Activated naive CD4-positive, alpha-beta T cell treated with anti-CD3 and anti-CD28 coated beads, Interleukin-2, amount 50 U/mL, for 24 hours (primary cell): ENCODE data around the gene ADCY6.

Experiments used
- H3K27ac Mint-ChIP-seq: one replicate; pipeline ENCODE4 v1.8.0; 2021; ENCODE audit warnings: mild to moderate bottlenecking, mixed read lengths
- H3K27me3 Mint-ChIP-seq: one replicate; pipeline ENCODE4 v1.8.0; 2021; ENCODE audit warnings: mixed read lengths
- H3K36me3 Mint-ChIP-seq: one replicate; pipeline ENCODE4 v1.8.0; 2021; ENCODE audit warnings: mixed read lengths
- H3K4me1 Mint-ChIP-seq: one replicate; pipeline ENCODE4 v1.8.0; 2021; ENCODE audit warnings: mixed read lengths
- H3K4me3 Mint-ChIP-seq: one replicate; pipeline ENCODE4 v1.8.0; 2021; ENCODE audit warnings: mild to moderate bottlenecking, mixed read lengths
- H3K9me3 Mint-ChIP-seq: one replicate; pipeline ENCODE4 v1.8.0; 2021; ENCODE audit warnings: mixed read lengths

ADCY6 gene

DNA sequence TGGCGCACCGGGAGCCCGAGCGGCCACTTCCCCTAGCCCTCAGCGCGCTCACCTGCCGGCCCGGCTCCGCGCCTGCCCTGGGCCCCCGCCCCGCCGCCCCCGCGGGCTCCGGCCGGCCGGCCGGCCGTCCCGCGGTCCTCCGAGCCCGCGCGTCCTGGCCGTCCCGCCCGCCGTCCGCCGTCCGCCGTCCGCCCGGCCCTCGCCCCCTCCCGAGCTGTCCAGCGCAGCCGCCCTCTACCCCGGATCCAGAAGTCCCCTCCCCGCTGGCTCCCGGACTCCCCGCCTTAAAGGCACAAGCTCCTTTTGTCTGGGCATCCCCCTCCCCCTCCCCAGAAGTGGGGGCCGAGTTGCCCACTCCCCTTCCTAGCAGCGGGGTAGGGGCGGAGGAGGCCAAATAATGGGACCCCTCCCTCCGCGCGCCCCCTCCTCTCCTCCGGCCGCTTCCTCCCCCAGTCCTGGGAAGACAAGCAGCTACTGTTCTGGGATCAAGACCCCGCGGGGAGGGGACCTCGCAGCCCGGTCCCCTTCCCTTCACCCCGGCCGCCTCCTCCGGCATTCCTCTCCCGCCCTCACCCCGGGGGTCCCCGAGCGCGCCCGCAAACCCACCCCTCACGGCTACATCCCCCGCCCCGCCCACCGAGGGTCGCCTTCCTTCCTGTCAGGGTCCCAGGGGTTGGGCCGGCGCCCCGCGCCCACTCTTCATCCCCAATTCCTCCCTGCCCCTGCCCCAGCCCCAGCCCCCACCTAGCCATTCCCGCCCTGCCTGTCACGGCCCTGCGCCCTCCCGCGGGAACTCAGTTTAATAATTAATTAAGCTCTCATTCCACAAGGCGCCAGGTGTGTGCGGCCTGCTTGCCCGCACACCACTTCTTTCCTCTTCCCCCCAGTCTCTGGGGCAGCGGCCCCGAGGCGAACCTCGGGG is at the start of gene ADCY6:
ADCY6 (minus strand) TSS at position 236 of the 922 bp plus-strand sequence. CDS start 5,655 bp downstream, outside the sequence.
- Mint-ChIP-seq H3K27me3 (peaks cover 39% of the 10 kb centered on the region), H3K4me3 (peak within 1 kb of the TSS; percentile 68)

DNA sequence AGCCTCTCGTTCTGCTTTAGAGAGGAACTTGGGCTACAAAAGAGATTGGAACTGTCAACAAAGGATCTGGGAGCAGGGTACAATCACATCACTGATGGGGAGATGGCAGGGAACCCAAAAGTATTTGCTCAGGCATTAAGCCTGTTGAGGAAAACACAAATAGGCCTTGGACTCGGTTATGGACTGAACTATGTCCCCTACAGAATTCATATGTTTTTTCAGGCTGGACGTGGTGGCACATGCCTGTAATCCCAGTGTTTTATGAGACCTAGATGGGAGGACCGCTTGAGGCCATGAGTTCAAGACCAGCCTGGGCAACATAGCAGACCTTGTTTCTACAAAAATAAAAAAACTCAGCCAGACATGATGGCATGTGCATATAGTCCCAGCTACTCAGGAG is 49.2 kb upstream of the ADCY6 start:
- Mint-ChIP-seq H3K9me3 (no peaks in the 10 kb centered on the region), H3K36me3 (peaks cover 17% of the 10 kb centered on the region), H3K4me3 (no peak overlapping the region), H3K4me1 (no peaks in the 10 kb centered on the region), H3K27ac (no peak overlapping the region), H3K27me3 (no peaks in the 10 kb centered on the region)

More for the DNA sequence above, at the start of gene ADCY6:
- peaks cover 8% of the 10 kb centered on the region for H3K4me1 Mint-ChIP-seq
- H3K36me3 Mint-ChIP-seq = no peaks in the 10 kb centered on the region
- no peak within 1 kb of the TSS for H3K27ac Mint-ChIP-seq
- no peaks in the 10 kb centered on the region for H3K9me3 Mint-ChIP-seq

DNA sequence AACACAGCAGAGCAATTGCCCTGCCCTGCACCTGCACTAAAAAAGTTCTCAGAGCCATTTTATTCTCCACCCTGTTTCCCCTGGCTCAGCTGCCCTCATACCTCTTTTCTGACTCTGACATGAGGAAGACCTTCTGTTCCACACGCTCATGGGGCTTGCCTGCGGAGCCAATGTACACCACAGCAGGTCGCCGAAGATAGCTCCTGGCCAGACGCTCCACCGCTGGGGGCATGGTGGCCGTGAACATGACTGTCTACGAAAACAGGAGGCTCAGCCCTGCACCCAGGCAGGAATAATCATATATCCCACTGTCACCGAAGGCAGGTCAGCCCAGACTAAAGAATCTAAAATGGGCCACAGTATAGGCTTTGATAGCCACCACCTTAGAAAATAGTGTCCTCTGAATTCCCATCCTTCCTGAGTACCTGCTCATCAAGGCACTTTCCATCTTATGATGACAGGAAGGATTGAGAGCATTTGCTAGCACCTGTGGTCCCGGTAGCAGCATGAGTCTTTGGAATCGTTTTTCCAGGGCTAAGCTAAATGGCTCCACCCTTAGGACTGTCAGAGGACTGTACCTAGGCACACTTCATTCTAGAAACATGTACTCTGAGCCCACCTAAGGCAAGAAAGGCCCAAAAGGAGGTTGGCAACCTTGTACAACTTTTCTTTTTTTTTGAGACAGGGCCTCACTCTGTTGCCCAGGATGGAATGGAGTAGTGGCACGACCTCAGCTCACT is 43.6 kb upstream of the ADCY6 start:
- Mint-ChIP-seq H3K27me3 (no peaks in the 10 kb centered on the region), H3K36me3 (peaks cover 14% of the 10 kb centered on the region), H3K27ac (no peak overlapping the region), H3K9me3 (no peaks in the 10 kb centered on the region), H3K4me1 (no peaks in the 10 kb centered on the region), H3K4me3 (no peak overlapping the region)

DNA sequence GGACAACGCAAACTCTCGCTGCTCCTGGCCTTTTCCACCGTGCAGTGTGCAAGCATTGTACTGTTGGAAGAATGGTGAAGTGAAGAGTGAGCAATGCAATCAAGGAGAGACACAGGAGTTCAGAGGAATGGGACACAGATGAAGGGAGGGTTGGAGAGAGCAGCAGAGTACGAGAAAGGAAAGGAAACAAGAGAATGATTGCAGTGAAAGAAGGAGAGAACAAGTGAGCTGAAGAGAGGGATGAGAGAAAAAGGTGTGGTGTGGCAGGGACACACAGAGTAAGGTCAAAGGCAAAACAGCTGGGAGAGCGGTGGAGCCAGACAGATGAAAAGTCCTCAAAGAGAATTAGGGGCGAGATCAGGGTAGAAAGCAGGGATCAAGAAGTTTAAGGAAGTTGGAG is 42.4 kb upstream of the ADCY6 start:
- Mint-ChIP-seq H3K27ac (no peak overlapping the region), H3K36me3 (peaks cover 10% of the 10 kb centered on the region), H3K9me3 (no peaks in the 10 kb centered on the region)

DNA sequence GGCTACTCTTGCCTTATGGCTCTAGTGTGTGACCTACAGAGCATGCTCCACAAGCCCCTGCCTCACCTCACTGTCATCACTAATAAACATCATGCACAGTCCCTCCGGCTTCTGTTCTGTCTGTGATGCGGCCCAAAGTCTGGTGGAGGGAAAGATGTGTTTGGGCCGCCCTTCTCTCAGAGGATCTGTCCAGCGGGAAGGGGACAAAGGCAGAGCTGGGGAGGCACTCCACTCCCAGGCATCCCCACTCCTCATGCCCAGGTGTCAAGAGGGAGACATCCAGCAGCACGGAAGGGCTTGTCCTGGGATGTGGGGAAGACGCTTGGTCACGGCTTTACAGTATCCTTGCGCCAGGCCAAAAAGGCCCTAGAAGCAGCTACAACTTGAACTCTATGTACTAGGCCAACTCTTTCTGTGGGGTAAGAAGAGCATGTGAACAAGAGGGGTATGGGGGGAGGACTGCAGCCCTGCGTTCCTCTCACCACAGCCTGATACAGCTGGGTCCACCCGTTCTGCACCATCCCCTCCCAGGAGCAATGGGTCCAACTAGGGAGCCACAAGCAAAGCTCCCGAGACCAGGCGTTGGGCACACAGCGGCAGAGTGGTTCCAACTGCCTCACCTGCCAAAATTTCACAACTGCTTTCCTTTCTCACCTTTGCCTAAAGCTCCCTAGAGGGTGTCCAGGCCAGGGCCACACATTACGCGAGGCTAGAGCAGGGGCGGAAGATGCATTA is 40.1 kb upstream of the ADCY6 start:
- Mint-ChIP-seq H3K27me3 (no peaks in the 10 kb centered on the region), H3K9me3 (no peaks in the 10 kb centered on the region), H3K27ac (no peak overlapping the region), H3K4me1 (no peaks in the 10 kb centered on the region), H3K36me3 (peaks cover 9% of the 10 kb centered on the region), H3K4me3 (no peak overlapping the region)

More for the DNA sequence above, 42.4 kb upstream of the ADCY6 start:
- Mint-ChIP-seq H3K27me3 (no peaks in the 10 kb centered on the region), H3K4me3 (no peak overlapping the region), H3K4me1 (no peaks in the 10 kb centered on the region)

DNA sequence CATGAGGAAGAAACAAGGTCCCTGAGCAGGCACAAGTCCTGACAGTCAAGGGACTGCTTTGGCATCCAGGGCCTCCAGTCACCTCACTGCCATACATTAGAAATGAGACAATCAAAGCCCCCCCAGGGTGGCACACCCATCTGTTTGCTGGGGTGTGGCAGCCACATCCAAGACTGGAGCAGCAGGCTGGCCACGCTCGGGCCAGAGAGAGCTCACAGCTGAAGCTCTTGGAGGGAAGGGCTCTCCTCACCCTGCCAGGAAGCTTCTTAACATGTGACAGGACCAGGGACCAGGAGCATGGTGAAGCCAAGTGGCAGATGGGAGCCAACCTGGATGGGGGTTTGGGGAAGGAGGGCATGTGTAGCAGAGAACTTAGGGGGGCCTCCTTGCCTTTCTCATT is 39.4 kb upstream of the ADCY6 start:
- Mint-ChIP-seq H3K9me3 (no peaks in the 10 kb centered on the region), H3K4me3 (no peak overlapping the region), H3K27ac (no peak overlapping the region), H3K36me3 (peaks cover 6% of the 10 kb centered on the region), H3K4me1 (no peaks in the 10 kb centered on the region), H3K27me3 (no peaks in the 10 kb centered on the region)

DNA sequence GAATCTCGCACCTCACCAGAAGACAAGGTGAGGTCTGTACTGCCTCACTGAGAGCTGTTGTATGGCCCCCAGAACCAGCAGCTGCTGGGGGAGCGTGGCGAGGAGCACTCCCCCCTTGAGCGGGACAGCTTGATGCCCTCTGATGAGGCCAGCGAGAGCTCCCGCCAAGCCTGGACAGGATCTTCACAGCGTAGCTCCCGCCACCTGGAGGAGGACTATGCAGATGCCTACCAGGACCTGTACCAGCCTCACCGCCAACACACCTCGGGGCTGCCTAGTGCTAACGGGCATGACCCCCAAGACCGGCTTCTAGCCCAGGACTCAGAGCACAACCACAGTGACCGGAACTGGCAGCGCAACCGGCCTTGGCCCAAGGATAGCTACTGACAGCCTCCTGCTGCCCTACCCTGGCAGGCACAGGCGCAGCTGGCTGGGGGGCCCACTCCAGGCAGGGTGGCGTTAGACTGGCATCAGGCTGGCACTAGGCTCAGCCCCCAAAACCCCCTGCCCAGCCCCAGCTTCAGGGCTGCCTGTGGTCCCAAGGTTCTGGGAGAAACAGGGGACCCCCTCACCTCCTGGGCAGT is 38.7 kb upstream of the ADCY6 start:
- no peaks in the 10 kb centered on the region for H3K4me1 Mint-ChIP-seq
- H3K9me3 Mint-ChIP-seq = no peaks in the 10 kb centered on the region
- H3K27me3 Mint-ChIP-seq = no peaks in the 10 kb centered on the region
- H3K36me3 Mint-ChIP-seq = peaks cover 3% of the 10 kb centered on the region
- no peak overlapping the region for H3K4me3 Mint-ChIP-seq
- H3K27ac Mint-ChIP-seq = no peak overlapping the region

DNA sequence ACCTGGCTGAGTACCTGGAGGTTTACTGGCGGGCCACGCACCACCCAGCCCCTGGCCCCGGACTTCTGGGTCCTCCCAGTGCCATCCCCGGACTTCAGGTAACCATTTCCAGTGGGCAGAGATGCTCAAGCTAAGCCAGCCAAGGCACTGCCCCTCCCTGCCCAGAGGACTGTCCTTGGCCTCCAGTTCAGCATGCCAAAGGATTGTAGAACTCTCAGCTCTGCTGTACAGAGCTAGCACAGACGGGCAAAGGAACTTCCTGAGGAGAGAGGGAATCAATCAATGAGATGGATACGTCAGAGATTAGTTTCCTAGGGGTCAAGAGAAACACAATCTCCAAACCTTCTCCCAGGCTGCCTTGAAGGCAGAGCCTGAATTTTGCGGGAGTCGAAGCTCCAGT is 38.1 kb upstream of the ADCY6 start:
- no peaks in the 10 kb centered on the region for H3K4me1 Mint-ChIP-seq

DNA sequence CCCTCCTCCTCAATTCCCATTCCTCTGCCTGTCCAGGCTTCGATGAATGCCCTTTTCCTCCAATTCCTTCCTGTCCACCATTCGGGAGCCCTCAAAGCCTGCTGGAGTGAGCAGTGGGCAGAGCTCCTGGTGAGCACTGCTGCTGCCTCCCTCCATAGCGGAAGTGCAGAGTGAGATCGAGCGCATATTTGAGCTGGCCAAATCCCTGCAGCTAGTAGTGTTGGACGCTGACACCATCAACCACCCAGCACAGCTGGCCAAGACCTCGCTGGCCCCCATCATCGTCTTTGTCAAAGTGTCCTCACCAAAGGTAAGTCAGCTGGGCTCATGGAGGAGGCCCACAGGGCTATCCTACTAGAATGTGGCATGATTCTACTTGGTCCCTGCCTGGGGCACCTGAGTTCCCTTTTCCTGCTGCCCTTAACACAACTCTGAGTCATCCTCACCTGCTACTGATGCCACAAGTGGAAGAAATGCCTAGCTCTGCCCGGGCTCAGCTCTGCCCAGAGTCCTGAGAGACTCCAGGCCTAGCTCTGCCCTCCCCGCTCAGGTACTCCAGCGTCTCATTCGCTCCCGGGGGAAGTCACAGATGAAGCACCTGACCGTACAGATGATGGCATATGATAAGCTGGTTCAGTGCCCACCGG is 37.4 kb upstream of the ADCY6 start:
- no peak overlapping the region for H3K4me3 Mint-ChIP-seq
- no peaks in the 10 kb centered on the region for H3K36me3 Mint-ChIP-seq
- no peaks in the 10 kb centered on the region for H3K27me3 Mint-ChIP-seq
- H3K27ac Mint-ChIP-seq = peak overlapping the region; percentile 25
- H3K4me1 Mint-ChIP-seq = no peaks in the 10 kb centered on the region
- H3K9me3 Mint-ChIP-seq = no peaks in the 10 kb centered on the region

More for the DNA sequence above, 38.1 kb upstream of the ADCY6 start:
- Mint-ChIP-seq H3K4me3 (no peak overlapping the region), H3K27ac (no peak overlapping the region), H3K27me3 (no peaks in the 10 kb centered on the region), H3K36me3 (no peaks in the 10 kb centered on the region), H3K9me3 (no peaks in the 10 kb centered on the region)

DNA sequence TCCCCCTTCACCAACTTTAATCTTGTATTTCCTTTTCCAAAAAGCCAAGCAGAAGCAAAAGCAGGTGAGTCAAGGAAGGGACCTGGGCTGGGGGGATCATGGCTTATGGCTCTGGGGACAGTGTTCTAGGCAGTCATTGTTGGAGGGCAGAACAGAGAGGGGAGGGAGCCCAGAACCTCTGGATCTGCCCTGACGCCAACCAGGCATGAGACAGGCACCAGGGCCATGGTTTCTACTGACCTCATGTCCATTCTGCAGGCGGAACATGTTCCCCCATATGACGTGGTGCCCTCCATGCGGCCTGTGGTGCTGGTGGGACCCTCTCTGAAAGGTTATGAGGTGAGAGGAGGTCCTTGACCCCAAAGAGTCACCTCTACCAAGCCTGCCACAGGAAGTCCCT is 36.0 kb upstream of the ADCY6 start:
- no peaks in the 10 kb centered on the region for H3K4me1 Mint-ChIP-seq
- H3K27ac Mint-ChIP-seq = no peak overlapping the region
- H3K9me3 Mint-ChIP-seq = no peaks in the 10 kb centered on the region
- no peaks in the 10 kb centered on the region for H3K36me3 Mint-ChIP-seq
- H3K4me3 Mint-ChIP-seq = no peak overlapping the region
- no peaks in the 10 kb centered on the region for H3K27me3 Mint-ChIP-seq

DNA sequence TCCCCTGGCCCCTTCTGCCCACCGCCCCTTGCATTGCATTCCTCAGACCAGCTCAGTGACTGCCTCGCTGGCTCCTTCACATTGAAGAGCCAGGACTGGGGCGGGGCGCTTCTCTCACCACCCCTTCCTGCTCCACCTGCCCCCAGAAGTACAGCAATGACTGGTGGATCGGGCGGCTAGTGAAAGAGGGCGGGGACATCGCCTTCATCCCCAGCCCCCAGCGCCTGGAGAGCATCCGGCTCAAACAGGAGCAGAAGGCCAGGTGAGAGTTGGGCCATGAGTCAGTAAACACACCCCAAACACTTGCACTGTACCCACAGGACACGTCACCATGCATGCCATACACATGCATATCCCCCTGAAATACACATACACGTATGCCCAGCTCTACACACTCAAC is 35.2 kb upstream of the ADCY6 start:
- Mint-ChIP-seq H3K9me3 (no peaks in the 10 kb centered on the region), H3K36me3 (no peaks in the 10 kb centered on the region), H3K27me3 (no peaks in the 10 kb centered on the region), H3K4me3 (no peak overlapping the region), H3K4me1 (peaks cover 3% of the 10 kb centered on the region), H3K27ac (no peak overlapping the region)

DNA sequence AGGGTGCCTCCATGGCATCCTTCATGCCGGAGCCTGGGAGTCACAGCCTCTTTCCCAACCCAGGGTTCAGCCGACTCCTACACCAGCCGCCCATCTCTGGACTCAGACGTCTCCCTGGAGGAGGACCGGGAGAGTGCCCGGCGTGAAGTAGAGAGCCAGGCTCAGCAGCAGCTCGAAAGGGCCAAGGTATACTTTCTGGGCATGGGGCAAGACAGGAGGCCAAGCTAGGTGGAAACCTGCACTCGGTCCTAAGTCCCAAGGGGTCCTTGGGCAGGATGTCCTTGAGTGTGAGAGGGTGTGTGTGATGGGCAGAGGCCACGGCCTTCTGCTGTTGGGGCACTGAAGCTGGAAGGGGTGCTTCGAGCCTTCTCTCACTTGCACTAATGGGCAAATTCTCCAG is 34.4 kb upstream of the ADCY6 start:
- peaks cover 7% of the 10 kb centered on the region for H3K4me1 Mint-ChIP-seq
- H3K4me3 Mint-ChIP-seq = no peak overlapping the region
- H3K27me3 Mint-ChIP-seq = no peaks in the 10 kb centered on the region
- no peaks in the 10 kb centered on the region for H3K36me3 Mint-ChIP-seq
- H3K27ac Mint-ChIP-seq = no peak overlapping the region
- H3K9me3 Mint-ChIP-seq = no peaks in the 10 kb centered on the region

DNA sequence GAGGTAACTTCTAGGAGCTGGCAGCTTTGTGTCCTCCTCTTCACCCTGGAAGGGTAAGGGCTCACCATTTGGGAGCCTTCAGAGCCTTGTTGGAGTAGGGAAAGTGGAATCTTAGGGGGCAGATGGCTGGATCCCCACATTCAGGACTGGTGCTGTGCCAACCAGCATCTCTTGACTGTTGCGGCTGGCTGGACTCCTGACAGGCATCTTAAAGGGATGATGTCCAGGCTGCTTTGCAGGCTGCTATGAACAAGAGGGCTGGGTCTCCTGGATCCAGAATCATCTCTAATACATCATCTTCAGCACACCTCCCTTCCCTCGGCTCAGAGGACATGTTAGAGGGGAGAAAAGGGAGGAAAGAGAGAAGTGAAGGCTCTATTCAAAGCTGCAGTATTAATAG is 33.8 kb upstream of the ADCY6 start:
- Mint-ChIP-seq H3K27ac (no peak overlapping the region), H3K36me3 (no peaks in the 10 kb centered on the region), H3K9me3 (no peaks in the 10 kb centered on the region), H3K4me1 (peaks cover 7% of the 10 kb centered on the region), H3K4me3 (no peak overlapping the region), H3K27me3 (no peaks in the 10 kb centered on the region)

DNA sequence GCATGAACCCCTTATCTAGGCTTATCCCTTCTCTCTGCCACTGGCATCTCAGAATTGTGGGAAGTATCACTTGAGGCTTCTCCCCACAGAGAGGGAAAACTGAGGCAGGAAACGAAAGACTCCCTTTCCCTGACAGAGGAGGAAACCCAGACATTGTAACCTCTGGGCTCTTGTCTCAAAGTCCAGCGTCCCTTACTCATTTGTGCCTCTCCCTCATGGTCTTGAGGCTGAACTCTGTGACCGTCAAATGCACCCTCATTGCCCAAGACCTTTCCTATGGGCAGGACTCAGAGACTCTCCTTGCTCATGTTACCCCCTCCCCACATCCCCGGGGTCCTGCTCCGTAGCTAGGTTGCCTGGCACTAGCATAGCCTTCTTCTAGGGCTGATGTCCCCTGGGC is 33.2 kb upstream of the ADCY6 start:
- peaks cover 10% of the 10 kb centered on the region for H3K4me1 Mint-ChIP-seq
- H3K4me3 Mint-ChIP-seq = no peak overlapping the region
- no peaks in the 10 kb centered on the region for H3K36me3 Mint-ChIP-seq
- no peaks in the 10 kb centered on the region for H3K9me3 Mint-ChIP-seq
- no peaks in the 10 kb centered on the region for H3K27me3 Mint-ChIP-seq
- no peak overlapping the region for H3K27ac Mint-ChIP-seq
